Fibroblast of skin of left biceps (primary cell): Measurements from ENCODE around the gene MON2.

Experiments
- DNase-seq, 2 experiments: peaks; one replicate each; pipeline ENCODE4 v3.0.0-alpha.2; 2013; ENCODE audit warnings: low read depth in 2 of 2

Gene MON2

GRCh38 chr12:62613081-62613480, 146.5 kb downstream of the MON2 start:
- DNase-seq = peak in 1 of 2 experiments; percentile 49

- no peak for DNase-seq
Measured at GRCh38 chr12:62618319-62618718, 151.7 kb downstream of the MON2 start.

- no peak for DNase-seq
Measured at GRCh38 chr12:62618930-62619329, 152.3 kb downstream of the MON2 start.

GRCh38 chr12:62621101-62621638, 154.5 kb downstream of the MON2 start:
- DNase-seq = no peak

DNA sequence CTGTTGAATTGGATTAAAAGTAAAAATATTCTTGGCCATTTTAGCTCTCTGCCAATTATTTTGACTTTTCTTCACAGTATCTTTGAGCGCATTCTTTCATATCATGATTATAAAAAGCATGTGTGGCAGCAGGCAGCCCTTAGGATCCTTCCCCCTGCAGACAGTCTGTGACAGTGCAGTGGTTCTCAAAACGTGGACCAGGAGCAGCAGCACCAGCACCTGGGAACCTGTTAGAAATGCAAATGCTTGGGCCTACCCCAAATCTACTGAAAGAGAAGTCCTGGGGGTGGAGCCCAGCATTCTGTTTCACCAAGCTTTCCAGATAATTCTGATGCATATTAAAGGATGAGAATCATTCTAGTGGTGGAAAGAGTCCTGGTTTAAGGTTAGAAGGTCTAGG, 155.6 kb downstream of the MON2 start:
- DNase-seq = no peak

DNA sequence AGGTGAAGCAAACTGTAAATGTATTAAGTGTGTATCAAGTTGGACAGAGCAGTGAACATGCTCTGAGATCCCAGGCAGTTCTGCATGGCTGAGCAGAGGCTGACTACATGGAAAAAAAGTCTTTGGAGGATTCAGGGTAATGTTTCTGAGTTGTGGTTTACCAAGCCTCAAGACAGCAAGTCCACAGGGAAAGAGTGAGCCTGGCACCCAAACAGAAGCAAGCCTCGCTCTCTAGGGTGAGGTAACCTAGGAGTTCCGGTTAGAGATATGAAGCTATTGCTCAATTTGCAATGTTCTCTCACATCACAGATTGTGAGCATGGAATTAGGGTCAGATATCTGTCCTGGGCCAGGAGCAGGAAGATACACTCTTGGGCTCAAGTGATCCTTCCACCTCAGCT, 158.6 kb downstream of the MON2 start:
- DNase-seq = peak in 1 of 2 experiments; percentile 30

DNA sequence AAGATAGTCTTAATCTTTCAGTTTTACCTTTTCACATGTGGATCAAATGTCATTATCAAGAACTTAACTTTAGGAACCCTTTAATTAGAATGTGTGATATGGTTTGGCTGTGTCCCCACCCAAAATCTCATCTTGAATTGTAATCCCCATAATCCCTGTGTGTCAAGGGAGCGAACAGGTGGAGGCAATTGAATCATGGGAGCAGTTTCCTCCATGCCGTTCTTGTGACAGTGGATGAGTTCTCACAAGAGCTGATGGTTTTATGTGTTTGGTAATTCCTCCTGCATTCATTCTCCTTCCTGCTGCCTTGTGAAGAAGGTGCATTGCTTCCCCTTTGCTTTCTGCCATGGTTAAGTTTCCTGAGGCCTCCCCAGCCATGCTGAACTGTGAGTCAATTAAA, 160.6 kb downstream of the MON2 start:
- no peak for DNase-seq

DNA sequence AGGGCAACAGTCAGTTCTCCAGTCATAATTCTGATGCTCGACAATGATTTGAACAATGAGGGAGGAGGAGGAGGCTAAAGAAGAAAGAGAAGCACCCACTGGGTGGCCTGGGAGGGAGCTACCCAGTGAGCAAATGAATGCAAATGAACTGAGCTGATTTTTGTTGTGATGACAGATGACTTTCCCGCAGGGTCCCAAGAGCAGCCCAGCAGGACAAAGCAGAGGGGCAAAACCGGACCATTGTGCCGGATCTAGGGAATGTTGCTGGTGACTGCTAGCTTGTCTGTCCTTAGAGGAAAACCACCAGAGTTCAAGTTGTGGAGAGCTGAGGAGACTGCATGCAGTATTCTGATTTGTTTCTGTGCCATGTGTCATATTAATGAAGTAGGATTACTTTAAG, 162.8 kb downstream of the MON2 start:
- no peak for DNase-seq

- DNase-seq = no peak
Measured at GRCh38 chr12:62629971-62630739, 163.5 kb downstream of the MON2 start.

- peak; percentile 93 to 94 for DNase-seq
Measured at GRCh38 chr12:62631471-62632410, 165.1 kb downstream of the MON2 start.

- no peak for DNase-seq
Measured at GRCh38 chr12:62632411-62632918, 165.8 kb downstream of the MON2 start.

DNA sequence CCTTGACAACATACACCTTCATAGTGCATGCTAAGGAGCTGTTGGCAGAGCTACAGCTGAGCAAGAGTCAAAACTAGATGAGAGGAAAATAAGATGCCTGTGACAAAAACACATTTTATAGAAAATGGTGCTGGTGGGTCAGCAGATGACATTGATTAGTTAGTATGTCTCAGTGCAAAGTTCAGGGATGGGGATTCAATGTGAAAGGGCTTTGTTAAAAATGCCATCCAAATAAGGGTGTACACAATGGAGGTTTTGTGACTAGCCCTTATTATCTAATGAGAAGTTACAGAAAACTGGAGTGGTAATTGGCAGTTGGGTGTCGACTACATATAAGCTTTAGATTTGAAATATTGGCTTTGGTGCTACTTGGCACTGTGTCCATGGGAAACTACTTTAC, 169.0 kb downstream of the MON2 start:
- no peak for DNase-seq

DNA sequence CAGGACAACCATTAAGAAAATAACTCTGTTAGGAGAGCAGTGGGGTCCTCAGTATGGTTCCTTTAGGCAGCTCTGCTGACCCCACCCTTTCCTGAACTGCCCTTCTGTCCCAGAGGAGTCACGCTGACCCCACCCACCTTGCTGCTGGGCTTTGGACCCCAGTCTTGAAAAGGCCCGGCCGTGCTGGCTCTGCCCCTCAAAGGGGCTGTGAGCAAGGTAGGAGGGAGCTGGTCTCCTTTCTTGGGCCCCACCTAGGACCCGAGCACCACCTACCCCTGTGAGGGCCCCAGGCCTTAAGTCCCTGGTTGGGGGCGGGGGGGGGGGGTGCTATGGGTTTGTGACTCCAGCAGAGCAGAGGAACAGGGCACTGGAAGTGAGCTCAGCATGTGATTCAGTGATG, 171.1 kb downstream of the MON2 start:
- DNase-seq = no peak

DNA sequence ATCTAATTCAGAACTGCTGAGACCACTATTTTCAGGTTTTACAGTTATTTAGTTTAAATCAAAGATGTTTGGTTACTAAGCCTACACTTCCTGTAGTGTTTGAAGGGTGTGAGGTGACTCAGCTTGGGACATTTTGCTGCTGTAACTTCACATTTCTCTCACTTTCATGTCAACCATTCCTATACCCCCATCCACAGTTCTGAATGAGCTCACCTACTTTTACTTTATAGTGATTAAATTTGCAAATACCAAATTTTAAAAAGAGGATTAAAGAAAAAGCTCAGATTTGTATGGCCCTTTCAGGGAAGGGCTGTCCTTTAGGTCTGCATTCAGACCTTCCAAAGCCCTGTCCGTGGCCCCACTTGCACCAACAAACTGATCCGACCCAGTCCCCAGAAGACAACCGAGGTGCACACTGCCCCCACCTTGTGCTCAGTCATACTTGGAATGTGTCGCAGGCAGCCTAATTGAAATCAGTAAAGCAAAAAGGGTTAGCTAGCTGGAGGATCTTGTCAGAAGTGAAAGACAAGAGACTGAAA, 174.4 kb downstream of the MON2 start:
- no peak for DNase-seq

DNA sequence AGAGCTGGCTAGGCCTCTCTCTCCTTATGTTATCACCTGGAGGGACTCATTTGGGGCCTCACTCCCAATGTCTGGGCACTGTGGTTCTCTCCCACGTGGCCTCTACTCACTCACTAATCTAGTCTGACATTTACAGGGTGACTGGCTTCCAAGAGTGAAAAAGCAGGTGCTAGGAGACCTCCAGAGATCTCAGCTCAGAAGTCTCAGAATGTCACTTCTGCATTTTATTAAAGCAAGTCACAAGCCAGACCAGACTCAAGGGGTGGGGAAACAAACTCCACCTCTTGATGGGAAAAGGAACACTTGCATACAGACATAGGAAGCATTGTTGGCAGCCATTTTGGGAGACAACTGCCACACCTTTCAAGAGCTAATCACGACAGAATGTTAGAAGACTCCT, 175.9 kb downstream of the MON2 start:
- no peak for DNase-seq

GRCh38 chr12:62643486-62643885, 176.9 kb downstream of the MON2 start:
- DNase-seq = peak in 1 of 2 experiments; percentile 40

DNA sequence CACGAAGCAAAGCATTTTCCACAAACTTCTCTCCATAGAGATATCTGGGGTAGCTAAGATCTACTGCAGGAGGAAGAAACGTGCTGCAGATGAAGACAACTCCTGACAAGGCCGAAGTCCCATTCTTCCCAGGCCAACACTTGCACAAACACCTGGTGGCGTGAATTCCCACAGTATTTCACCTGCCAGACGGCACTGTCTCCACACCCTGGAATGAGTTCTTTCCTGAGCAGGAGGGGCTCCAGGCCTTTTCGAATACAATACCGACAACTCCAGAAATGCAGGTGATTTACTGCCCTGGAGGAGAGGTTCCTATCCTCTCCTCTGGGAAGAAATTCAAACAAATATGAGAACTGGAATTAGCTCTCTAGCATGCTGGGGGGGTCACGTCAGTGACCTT, 179.9 kb downstream of the MON2 start:
- no peak for DNase-seq

DNA sequence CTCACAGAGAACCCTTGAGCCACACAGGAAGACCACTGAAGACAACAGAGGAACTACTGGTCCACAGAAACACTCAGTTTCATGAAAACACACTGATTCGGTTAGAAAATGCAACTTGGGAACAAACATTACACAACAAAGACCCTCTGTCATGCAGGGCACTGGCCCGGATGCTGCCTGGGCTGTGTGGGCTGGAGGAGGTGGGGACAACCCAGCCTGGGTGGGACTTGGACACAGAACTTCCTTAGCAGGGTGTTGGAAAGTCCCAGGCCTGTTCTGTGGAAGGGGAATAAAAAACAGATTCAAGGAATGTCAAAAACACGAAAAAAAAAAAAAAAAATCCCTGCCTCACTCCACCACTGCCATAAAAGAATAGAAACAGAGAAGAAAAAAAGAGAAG, 181.0 kb downstream of the MON2 start:
- DNase-seq = no peak

- no peak for DNase-seq
Measured at GRCh38 chr12:62649412-62650138, 182.9 kb downstream of the MON2 start.
